Measurements from ENCODE around the gene CYP26B1. TPM values are rescaled to one million over a fixed set of nuclear protein-coding genes. Genes with fewer than 3 reads are reported as not detected.

Gene CYP26B1
- polyA plus RNA-seq, 4 donors: 0.22 to 6.2 (median 1.6) TPM

DNA sequence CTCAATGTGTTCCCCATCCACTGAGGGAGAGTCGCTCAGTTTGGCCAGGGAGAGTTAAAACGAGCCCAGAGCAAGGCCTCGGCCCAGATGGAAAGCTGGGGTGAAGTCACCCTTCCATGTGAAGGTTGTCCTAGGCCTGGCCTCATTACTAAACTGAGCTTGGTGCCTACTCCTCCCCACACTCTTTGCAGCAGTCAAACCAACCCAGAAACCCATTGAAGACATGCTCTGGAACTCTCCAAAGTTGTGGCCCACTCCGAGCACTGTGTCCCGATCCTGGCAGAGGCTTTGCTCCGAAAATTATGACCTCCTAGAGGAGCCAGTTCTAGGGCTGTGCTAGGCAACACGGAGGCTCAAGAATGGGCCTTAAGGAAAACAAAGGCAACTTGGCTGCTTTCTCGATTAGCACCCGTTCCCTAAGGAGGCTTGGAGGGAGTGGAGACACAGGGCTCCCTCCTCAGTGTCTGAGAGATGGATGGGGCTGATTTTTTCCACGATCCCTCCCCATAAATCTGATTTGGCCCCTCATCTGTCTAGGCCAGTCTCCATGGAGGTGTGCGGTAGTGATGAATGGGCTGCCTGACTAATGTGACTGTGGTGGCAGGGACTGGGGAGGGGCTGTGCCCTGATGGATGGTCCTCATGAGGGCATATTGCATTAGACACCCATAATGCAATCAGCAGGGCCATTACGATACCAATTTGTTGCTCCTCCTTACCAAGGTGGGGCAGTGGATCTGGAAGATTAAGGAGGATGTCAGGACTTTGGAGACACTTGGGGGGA is 11.7 kb upstream of the CYP26B1 start:
- DNase-seq (no peak), FAIRE-seq (no peak)
- Histone ChIP-seq H3K27me3 (ENCODE audit: control insufficient read depth in 3 of 3, insufficient read depth in 3 of 3, low read length in 3 of 3) (no peaks in the 10 kb centered on the region), H3K36me3 (ENCODE audit: control insufficient read depth in 3 of 3, insufficient read depth in 2 of 3, low read depth in 1 of 3, low read length in 3 of 3) (no peaks in the 10 kb centered on the region), H3K4me1 (ENCODE audit: control insufficient read depth in 3 of 3, insufficient read depth in 2 of 3, low read depth in 1 of 3, low read length in 2 of 3) (no peaks in the 10 kb centered on the region), H3K4me3 (ENCODE audit: low read depth in 1 of 3, low read length in 3 of 3) (no peak overlapping the region), H3K27ac (ENCODE audit: low read depth in 1 of 3, low read length in 2 of 3) (no peak overlapping the region), H3K9me3 (ENCODE audit: control insufficient read depth in 2 of 2, insufficient read depth in 1 of 2, low read depth in 1 of 2, low read length in 1 of 2) (no peaks in the 10 kb centered on the region)
- 89 to 92% (median 91%) methylated on average over 12 of the region's 12 CpGs for WGBS, 3 donors

DNA sequence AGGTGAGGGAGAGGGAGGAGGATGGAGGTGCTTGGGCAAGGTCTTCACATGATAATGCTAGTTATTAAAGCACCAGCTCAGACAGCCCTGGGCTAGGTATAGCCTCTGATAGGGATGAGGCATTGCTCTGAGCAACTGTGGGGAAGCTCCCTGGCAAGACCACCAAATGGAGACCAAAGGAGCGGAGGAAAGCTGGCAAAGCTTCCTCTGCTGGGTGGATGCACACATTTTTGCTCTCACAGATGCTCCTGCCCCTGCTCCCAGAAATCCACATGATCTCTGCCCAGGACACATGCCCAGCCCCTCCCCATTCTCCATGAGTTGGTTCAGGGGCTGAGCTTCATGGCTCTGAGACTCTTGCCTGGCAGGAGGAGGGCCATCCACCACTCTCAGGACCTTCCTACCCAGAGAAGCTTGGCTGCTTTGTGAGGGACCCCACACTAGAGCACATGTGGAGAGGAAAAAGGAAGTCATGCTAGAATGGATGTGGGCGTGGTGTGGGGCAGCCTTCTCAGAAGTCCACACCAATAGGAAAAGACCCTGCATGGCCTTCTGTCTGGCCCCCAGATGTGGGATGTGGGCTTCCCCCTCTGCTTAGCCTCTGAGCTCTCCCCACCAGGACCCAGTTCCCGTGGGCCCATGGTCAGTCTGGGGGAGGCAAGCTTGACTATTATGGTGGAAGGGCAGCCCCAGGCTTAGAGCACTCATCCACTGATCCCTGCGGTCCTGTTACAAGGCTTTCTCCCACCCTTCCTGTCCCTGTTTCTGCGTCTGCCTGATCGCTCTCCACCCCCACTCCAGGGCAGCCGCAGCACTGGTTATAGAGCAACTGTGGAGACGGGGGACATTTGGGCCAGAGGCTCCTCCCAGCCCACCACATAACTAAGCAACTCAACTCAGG is 10.5 kb upstream of the CYP26B1 start:
- WGBS, 3 donors: 81 to 91% (median 88%) methylated on average over 8 of the region's 8 CpGs
- no peak for DNase-seq
- FAIRE-seq: no peak
- Histone ChIP-seq H3K36me3 (ENCODE audit: control insufficient read depth in 3 of 3, insufficient read depth in 2 of 3, low read depth in 1 of 3, low read length in 3 of 3) (no peaks in the 10 kb centered on the region), H3K27ac (ENCODE audit: low read depth in 1 of 3, low read length in 2 of 3) (no peak overlapping the region), H3K27me3 (ENCODE audit: control insufficient read depth in 3 of 3, insufficient read depth in 3 of 3, low read length in 3 of 3) (no peaks in the 10 kb centered on the region), H3K4me3 (ENCODE audit: low read depth in 1 of 3, low read length in 3 of 3) (no peak overlapping the region), H3K9me3 (ENCODE audit: control insufficient read depth in 2 of 2, insufficient read depth in 1 of 2, low read depth in 1 of 2, low read length in 1 of 2) (no peaks in the 10 kb centered on the region), H3K4me1 (ENCODE audit: control insufficient read depth in 3 of 3, insufficient read depth in 2 of 3, low read depth in 1 of 3, low read length in 2 of 3) (no peaks in the 10 kb centered on the region)

GRCh38 chr2:72156872-72157271 is 9.2 kb upstream of the CYP26B1 start:
- Histone ChIP-seq H3K9me3 (ENCODE audit: control insufficient read depth in 2 of 2, insufficient read depth in 1 of 2, low read depth in 1 of 2, low read length in 1 of 2) (no peaks in the 10 kb centered on the region), H3K27ac (ENCODE audit: low read depth in 1 of 3, low read length in 2 of 3) (no peak overlapping the region), H3K27me3 (ENCODE audit: control insufficient read depth in 3 of 3, insufficient read depth in 3 of 3, low read length in 3 of 3) (no peaks in the 10 kb centered on the region), H3K4me1 (ENCODE audit: control insufficient read depth in 3 of 3, insufficient read depth in 2 of 3, low read depth in 1 of 3, low read length in 2 of 3) (no peaks in the 10 kb centered on the region), H3K36me3 (ENCODE audit: control insufficient read depth in 3 of 3, insufficient read depth in 2 of 3, low read depth in 1 of 3, low read length in 3 of 3) (no peaks in the 10 kb centered on the region), H3K4me3 (ENCODE audit: low read depth in 1 of 3, low read length in 3 of 3) (no peak overlapping the region)
- 54 to 80% (median 56%) methylated on average over 2 of the region's 2 CpGs for WGBS, 3 donors
- FAIRE-seq (no peak), DNase-seq (no peak)

DNA sequence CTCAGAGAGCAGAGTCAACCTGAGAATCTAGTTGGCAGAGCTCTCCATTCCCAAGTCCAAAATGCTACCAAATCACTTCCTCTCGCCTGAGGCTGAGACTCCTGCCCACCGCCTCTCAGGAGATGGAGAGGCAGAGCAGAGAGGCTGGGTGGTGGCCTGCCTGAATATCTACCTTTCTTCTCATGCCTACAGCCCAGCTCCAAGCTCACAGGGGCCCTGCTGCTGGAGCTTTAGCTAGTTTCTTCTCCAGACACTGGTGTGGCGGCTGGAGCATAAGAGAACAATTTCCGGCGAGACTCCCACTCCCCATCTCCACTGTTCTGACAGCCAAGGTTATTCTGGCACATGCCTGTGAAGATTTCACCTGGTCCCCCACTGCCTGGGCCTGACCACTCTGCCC is 8.1 kb upstream of the CYP26B1 start:
- no peak for FAIRE-seq
- 86 to 95% (median 93%) methylated on average over 5 of the region's 5 CpGs for WGBS, 3 donors
- no peaks in the 10 kb centered on the region for H3K4me1 ChIP-seq (ENCODE audit: control insufficient read depth in 3 of 3, insufficient read depth in 2 of 3, low read depth in 1 of 3, low read length in 2 of 3)
- no peak for DNase-seq
- H3K4me3 ChIP-seq (ENCODE audit: low read depth in 1 of 3, low read length in 3 of 3): no peak overlapping the region
- no peaks in the 10 kb centered on the region for H3K9me3 ChIP-seq (ENCODE audit: control insufficient read depth in 2 of 2, insufficient read depth in 1 of 2, low read depth in 1 of 2, low read length in 1 of 2)
- H3K36me3 ChIP-seq (ENCODE audit: control insufficient read depth in 3 of 3, insufficient read depth in 2 of 3, low read depth in 1 of 3, low read length in 3 of 3): no peaks in the 10 kb centered on the region
- H3K27ac ChIP-seq (ENCODE audit: low read depth in 1 of 3, low read length in 2 of 3): no peak overlapping the region
- no peaks in the 10 kb centered on the region for H3K27me3 ChIP-seq (ENCODE audit: control insufficient read depth in 3 of 3, insufficient read depth in 3 of 3, low read length in 3 of 3)

GRCh38 chr2:72155151-72155550 is 7.5 kb upstream of the CYP26B1 start:
- Histone ChIP-seq H3K36me3 (ENCODE audit: control insufficient read depth in 3 of 3, insufficient read depth in 2 of 3, low read depth in 1 of 3, low read length in 3 of 3) (no peaks in the 10 kb centered on the region), H3K27ac (ENCODE audit: low read depth in 1 of 3, low read length in 2 of 3) (no peak overlapping the region), H3K4me3 (ENCODE audit: low read depth in 1 of 3, low read length in 3 of 3) (no peak overlapping the region), H3K4me1 (ENCODE audit: control insufficient read depth in 3 of 3, insufficient read depth in 2 of 3, low read depth in 1 of 3, low read length in 2 of 3) (peaks cover 0 to 1% (median 0%) of the 10 kb centered on the region in 3 donors), H3K9me3 (ENCODE audit: control insufficient read depth in 2 of 2, insufficient read depth in 1 of 2, low read depth in 1 of 2, low read length in 1 of 2) (no peaks in the 10 kb centered on the region), H3K27me3 (ENCODE audit: control insufficient read depth in 3 of 3, insufficient read depth in 3 of 3, low read length in 3 of 3) (peaks cover 0 to 5% (median under 1%) of the 10 kb centered on the region in 3 donors)
- 83 to 88% (median 83%) methylated on average over 3 of the region's 3 CpGs for WGBS, 3 donors
- DNase-seq (no peak), FAIRE-seq (no peak)

- peaks cover under 1 to 8% (median 1%) of the 10 kb centered on the region in 3 donors for H3K4me1 ChIP-seq (ENCODE audit: control insufficient read depth in 3 of 3, insufficient read depth in 2 of 3, low read depth in 1 of 3, low read length in 2 of 3)
- 82 to 87% (median 86%) methylated on average over 16 of the region's 16 CpGs for WGBS, 3 donors
- H3K9me3 ChIP-seq (ENCODE audit: control insufficient read depth in 2 of 2, insufficient read depth in 1 of 2, low read depth in 1 of 2, low read length in 1 of 2): no peaks in the 10 kb centered on the region
- peaks cover 0 to 12% (median 5%) of the 10 kb centered on the region in 3 donors for H3K27me3 ChIP-seq (ENCODE audit: control insufficient read depth in 3 of 3, insufficient read depth in 3 of 3, low read length in 3 of 3)
- FAIRE-seq (no peak), DNase-seq (no peak)
- H3K36me3 ChIP-seq (ENCODE audit: control insufficient read depth in 3 of 3, insufficient read depth in 2 of 3, low read depth in 1 of 3, low read length in 3 of 3): no peaks in the 10 kb centered on the region
- H3K27ac ChIP-seq (ENCODE audit: low read depth in 1 of 3, low read length in 2 of 3): no peak overlapping the region
- H3K4me3 ChIP-seq (ENCODE audit: low read depth in 1 of 3, low read length in 3 of 3): no peak overlapping the region
Measured at GRCh38 chr2:72154386-72154975, 6.8 kb upstream of the CYP26B1 start.

DNA sequence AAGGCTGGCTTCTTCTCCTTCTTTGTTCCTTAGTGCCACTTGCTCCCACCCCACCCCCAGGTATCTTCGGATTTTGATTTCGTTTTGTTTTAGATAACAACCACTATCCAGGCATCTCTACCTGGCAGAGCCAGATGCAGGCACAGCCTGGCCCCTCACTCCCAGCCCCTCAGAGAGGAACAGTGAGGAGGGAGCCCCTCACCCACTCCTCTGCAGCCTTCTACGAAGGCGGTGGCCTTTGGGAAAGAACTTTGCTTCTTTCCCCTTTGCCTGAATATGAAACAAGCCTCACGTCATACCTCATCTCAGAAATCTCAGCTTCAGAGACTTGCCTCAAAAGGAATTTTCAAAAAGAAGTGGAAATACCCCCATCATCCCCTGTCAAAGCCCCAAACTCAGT is 6.3 kb upstream of the CYP26B1 start:
- Histone ChIP-seq H3K27me3 (ENCODE audit: control insufficient read depth in 3 of 3, insufficient read depth in 3 of 3, low read length in 3 of 3) (peaks cover 0 to 17% (median 9%) of the 10 kb centered on the region in 3 donors), H3K36me3 (ENCODE audit: control insufficient read depth in 3 of 3, insufficient read depth in 2 of 3, low read depth in 1 of 3, low read length in 3 of 3) (no peaks in the 10 kb centered on the region), H3K4me1 (ENCODE audit: control insufficient read depth in 3 of 3, insufficient read depth in 2 of 3, low read depth in 1 of 3, low read length in 2 of 3) (peaks cover 2 to 12% (median 4%) of the 10 kb centered on the region in 3 donors), H3K27ac (ENCODE audit: low read depth in 1 of 3, low read length in 2 of 3) (no peak overlapping the region), H3K9me3 (ENCODE audit: control insufficient read depth in 2 of 2, insufficient read depth in 1 of 2, low read depth in 1 of 2, low read length in 1 of 2) (no peaks in the 10 kb centered on the region), H3K4me3 (ENCODE audit: low read depth in 1 of 3, low read length in 3 of 3) (no peak overlapping the region)
- 79 to 87% (median 79%) methylated on average over 5 of the region's 5 CpGs for WGBS, 3 donors
- no peak for DNase-seq
- no peak for FAIRE-seq

DNA sequence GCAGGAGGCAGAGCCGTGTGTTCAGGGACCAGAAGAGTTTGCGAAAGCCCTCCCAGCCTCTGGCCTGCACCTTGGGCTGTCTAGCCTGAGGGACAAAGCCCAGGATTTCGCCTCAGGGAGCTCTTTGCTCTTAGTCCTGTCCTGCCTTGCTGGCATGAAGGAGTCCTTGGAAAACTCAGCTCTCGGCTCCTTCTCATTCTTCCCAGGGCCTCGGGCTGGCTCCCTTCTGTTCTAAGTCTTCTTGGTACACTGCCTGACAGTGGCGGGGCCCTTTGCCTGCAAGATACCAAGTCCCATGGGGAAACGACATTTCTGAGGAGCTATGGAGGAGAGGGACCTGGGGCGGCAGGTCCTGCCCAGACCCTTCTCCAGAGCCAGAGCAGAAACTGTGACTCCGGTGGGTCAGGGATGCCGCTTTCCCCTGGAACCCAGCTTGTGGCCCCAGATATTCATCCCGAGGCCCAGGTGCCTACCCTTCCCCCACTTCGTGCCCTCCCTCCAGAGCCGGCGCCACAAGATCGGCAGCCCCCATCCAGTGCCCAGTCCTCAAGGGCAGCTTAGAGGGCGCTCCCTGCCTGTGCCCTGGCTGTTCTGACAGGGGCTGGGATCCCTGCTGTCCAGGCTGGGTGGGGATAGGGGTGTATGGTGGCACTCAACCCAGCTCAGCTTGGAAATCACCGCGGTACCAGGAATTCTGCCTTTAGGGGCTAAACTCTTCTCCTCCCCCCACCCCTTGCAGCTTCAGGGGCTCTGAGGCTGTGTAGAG is 5.5 kb upstream of the CYP26B1 start:
- Histone ChIP-seq H3K27me3 (ENCODE audit: control insufficient read depth in 3 of 3, insufficient read depth in 3 of 3, low read length in 3 of 3) (peaks cover 3 to 21% (median 9%) of the 10 kb centered on the region in 3 donors), H3K4me3 (ENCODE audit: low read depth in 1 of 3, low read length in 3 of 3) (no peak overlapping the region), H3K36me3 (ENCODE audit: control insufficient read depth in 3 of 3, insufficient read depth in 2 of 3, low read depth in 1 of 3, low read length in 3 of 3) (no peaks in the 10 kb centered on the region), H3K27ac (ENCODE audit: low read depth in 1 of 3, low read length in 2 of 3) (no peak overlapping the region), H3K4me1 (ENCODE audit: control insufficient read depth in 3 of 3, insufficient read depth in 2 of 3, low read depth in 1 of 3, low read length in 2 of 3) (peaks cover 2 to 13% (median 4%) of the 10 kb centered on the region in 3 donors), H3K9me3 (ENCODE audit: control insufficient read depth in 2 of 2, insufficient read depth in 1 of 2, low read depth in 1 of 2, low read length in 1 of 2) (no peaks in the 10 kb centered on the region)
- 82 to 88% (median 88%) methylated on average over 18 of the region's 18 CpGs for WGBS, 3 donors
- no peak for DNase-seq
- FAIRE-seq: no peak

Data from small intestine (tissue), 7 donors.